ENCODE measurements around the gene TTC23L.

DNA sequence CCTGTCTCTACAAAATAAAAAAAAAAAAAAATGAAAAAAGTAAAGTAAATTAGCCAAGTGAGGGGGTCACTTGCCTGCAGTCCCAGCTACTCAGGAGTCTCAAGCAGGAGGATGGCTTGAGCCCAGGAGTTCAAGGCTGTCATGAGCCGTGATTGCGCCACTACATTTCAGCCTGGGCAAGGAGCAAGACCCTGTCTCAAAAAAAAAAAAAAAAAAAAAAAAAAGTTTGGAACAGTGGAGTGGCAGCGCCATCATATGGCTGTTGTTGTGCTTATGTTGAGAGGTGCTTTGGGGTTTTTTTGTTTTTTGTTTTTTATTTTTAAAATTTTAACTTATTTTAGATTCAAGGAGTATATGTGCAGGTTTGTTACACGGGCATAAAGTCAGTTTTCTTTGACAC lies 80.1 kb downstream of the TTC23L start:
- TF ChIP-seq CTCF (conservative IDR thresholded peaks at IDR 0.05; ENCODE audit: low read length), result peak; percentile 27; the same call in 1 of the 2 replicates
- no peak for TF ChIP-seq EZH2phosphoT487 (IDR thresholded peaks at IDR 0.05; ENCODE audit: borderline replicate concordance)
